ENCODE measurements around the gene LAD1. TPM values are rescaled to one million over a fixed set of nuclear protein-coding genes. Genes with fewer than 3 reads are reported as not detected.

Gene LAD1
- total RNA-seq, 1 donor from 2014 or later = not detected

DNA sequence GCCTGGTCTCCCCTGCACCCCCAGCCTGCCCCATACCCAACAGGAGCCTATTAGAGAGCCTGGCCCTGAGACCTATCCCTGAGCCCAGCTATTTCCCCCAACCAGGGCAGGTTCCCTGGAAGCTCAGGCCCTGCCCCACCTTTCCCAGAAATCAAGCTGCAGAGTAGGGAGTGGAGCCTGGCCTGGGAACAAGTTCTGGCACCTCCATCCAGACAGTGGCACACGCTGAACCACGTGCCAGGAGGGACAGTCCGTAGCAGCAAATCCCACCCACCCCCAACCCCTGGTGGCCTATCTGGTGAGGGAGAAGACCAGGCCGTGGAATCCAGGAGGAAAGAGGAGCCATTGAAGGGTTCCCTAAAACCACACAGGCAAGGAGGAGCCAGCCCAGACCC, 44.2 kb downstream of the LAD1 start:
- Mint-ChIP-seq H3K36me3 (ENCODE audit: low read depth) (no peaks in the 10 kb centered on the region), H3K9me3 (no peaks in the 10 kb centered on the region), H3K4me3 (no peak overlapping the region), H3K27me3 (ENCODE audit: low read depth) (peaks cover 3% of the 10 kb centered on the region), H3K27ac (ENCODE audit: unreplicated experiment) (no peak overlapping the region), H3K4me1 (no peaks in the 10 kb centered on the region)
- DNase-seq (ENCODE audit: low read depth, low spot score) = no peak
- TF ChIP-seq, protein P1, sequence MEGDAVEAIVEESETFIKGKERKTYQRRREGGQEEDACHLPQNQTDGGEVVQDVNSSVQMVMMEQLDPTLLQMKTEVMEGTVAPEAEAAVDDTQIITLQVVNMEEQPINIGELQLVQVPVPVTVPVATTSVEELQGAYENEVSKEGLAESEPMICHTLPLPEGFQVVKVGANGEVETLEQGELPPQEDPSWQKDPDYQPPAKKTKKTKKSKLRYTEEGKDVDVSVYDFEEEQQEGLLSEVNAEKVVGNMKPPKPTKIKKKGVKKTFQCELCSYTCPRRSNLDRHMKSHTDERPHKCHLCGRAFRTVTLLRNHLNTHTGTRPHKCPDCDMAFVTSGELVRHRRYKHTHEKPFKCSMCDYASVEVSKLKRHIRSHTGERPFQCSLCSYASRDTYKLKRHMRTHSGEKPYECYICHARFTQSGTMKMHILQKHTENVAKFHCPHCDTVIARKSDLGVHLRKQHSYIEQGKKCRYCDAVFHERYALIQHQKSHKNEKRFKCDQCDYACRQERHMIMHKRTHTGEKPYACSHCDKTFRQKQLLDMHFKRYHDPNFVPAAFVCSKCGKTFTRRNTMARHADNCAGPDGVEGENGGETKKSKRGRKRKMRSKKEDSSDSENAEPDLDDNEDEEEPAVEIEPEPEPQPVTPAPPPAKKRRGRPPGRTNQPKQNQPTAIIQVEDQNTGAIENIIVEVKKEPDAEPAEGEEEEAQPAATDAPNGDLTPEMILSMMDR (conservative IDR thresholded peaks at IDR 0.05) = no peak

DNA sequence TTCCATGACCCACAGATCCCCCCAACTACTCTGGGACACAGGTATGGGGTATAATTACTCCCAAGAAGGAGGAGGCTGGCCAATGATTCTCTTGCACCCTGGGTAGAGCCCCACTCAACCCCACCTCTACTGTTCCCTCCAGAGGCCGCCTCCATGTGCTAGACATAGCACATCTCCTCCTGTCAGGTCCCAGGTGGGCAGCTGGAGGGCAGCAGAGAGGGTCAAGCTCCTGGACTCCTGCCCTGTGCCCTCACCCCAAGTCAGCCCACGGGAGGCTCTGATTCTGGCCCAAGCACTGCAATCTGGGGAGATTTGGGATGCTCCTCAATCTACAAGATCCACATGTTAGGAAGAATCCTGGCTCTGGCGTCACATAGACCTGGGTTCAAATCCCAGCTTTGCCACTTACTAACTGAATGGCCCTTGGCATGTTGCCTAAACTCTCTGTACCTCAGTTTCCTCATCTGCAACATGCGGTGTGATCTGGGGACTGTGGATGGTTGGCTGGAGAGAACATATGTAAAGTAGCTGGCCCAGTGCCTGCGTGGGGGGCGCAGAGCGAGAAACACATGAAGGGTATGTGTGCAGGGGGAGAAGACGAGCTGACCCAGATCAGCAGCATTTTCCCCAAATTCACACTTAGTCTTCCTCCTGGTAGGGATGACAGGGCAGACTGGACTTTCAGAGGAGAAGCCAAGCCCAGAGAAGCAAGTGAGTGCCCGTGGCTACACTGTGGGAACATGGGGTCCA, 44.8 kb downstream of the LAD1 start:
- Mint-ChIP-seq H3K36me3 (ENCODE audit: low read depth) (no peaks in the 10 kb centered on the region), H3K27ac (ENCODE audit: unreplicated experiment) (no peak overlapping the region), H3K27me3 (ENCODE audit: low read depth) (peaks cover 3% of the 10 kb centered on the region), H3K4me3 (no peak overlapping the region), H3K9me3 (no peaks in the 10 kb centered on the region), H3K4me1 (no peaks in the 10 kb centered on the region)
- TF ChIP-seq, protein P1 (conservative IDR thresholded peaks at IDR 0.05) = no peak
- no peak for DNase-seq (ENCODE audit: low read depth, low spot score)

DNA sequence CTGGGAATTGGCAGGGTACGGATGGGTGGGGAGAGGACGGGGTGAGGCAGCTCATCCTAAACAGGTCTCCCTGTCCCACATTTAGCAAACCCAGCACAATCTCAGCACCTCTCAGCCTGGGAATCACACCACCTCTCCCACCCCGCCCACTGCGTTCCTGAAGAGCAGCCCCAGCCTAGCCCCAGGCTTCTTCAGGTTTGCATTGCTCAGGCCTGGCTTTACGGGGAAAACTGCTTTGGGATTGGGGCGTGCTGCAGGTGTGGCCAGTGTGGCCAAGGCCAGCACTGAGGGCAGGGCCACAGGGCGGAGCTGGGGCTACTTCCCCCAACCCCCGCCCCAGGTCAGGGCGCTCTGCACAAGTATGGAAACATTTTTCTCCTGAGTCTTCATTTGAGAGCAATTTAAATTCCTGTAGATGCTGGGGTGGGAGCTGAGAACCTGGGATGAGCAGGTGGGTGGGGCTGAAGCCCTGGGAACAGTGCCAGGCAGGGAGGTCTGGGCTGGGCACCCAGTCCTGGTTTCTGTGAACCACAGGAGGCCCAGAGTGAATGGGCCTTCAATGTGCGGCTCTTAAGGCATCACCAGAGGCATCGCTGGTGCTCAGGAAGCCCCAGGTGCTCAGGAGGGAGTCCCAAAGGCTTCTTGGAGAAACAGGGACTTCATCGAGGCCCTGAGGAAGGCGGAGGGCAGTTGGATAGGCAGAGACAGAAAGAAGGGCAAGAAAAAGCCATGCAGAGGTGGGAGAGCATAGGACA, 45.8 kb downstream of the LAD1 start:
- Mint-ChIP-seq H3K4me3 (no peak overlapping the region), H3K36me3 (ENCODE audit: low read depth) (no peaks in the 10 kb centered on the region), H3K4me1 (no peaks in the 10 kb centered on the region), H3K27me3 (ENCODE audit: low read depth) (peaks cover 3% of the 10 kb centered on the region), H3K27ac (ENCODE audit: unreplicated experiment) (no peak overlapping the region), H3K9me3 (no peaks in the 10 kb centered on the region)
- DNase-seq (ENCODE audit: low read depth, low spot score) = no peak
- TF ChIP-seq, protein P1 (conservative IDR thresholded peaks at IDR 0.05) = no peak

- Mint-ChIP-seq H3K4me3 (no peak overlapping the region), H3K27ac (ENCODE audit: unreplicated experiment) (no peak overlapping the region), H3K9me3 (no peaks in the 10 kb centered on the region), H3K27me3 (ENCODE audit: low read depth) (peaks cover 3% of the 10 kb centered on the region), H3K4me1 (peaks cover 3% of the 10 kb centered on the region), H3K36me3 (ENCODE audit: low read depth) (no peaks in the 10 kb centered on the region)
- TF ChIP-seq, protein P1 (conservative IDR thresholded peaks at IDR 0.05) = no peak
- DNase-seq (ENCODE audit: low read depth, low spot score) = no peak
Measured at GRCh38 chr1:201351617-201352016, 47.5 kb downstream of the LAD1 start.

DNA sequence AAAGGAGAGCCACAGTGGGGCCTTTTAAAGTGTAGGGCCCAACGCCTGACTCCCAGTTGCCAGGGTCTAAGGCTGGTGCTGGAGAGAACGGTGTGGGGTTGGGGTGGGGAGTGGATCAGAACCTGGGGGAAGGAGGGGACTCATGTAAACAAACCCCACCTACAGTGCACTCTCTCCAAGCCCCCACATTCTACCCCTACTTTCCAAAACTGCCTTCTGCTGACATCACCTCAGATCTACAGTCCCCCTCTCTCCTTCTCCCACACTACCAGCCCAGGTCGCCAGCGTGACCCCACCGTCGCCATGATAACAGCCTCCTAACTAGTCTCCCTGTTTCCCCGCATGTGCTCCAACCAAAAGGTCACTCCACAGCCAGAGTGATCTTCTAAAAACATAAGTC, 48.2 kb downstream of the LAD1 start:
- no peak overlapping the region for H3K27ac Mint-ChIP-seq (ENCODE audit: unreplicated experiment)
- peaks cover 4% of the 10 kb centered on the region for H3K4me1 Mint-ChIP-seq
- H3K4me3 Mint-ChIP-seq = no peak overlapping the region
- TF ChIP-seq, protein P1 (conservative IDR thresholded peaks at IDR 0.05) = no peak
- no peaks in the 10 kb centered on the region for H3K9me3 Mint-ChIP-seq
- H3K27me3 Mint-ChIP-seq (ENCODE audit: low read depth) = peaks cover 3% of the 10 kb centered on the region
- DNase-seq (ENCODE audit: low read depth, low spot score) = no peak
- no peaks in the 10 kb centered on the region for H3K36me3 Mint-ChIP-seq (ENCODE audit: low read depth)
